GM12878 (cell line): ENCODE results near the gene SLC5A7. TPM values are rescaled to one million over a fixed set of nuclear protein-coding genes. Genes with fewer than 3 reads are reported as not detected.

Experiments
- ATAC-seq: fragments of 200-7000 bp; cut with Tn5 transposase; 3 replicates; pipeline ENCODE4 v1.9.1; 2020; ENCODE audit warnings: mild to moderate bottlenecking, moderate library complexity
- BruUV-seq: library from RNA; stranded (reverse); fragments of 400-500 nt; replicated peaks from 2 replicates; lab custom pipeline; 2021; lab: Mats Ljungman, UMichigan
- CTCF ChIA-PET: fragments of 300-600 bp; sonication (Branson Sonifier 250); formaldehyde crosslinking; extraction: SDS; loops from one replicate; lab custom pipeline; 2021; ENCODE audit warnings: inconsistent platforms; lab: Yijun Ruan, JAX
- POLR2A ChIA-PET: fragments of 350-600 bp; formaldehyde crosslinking; extraction: SDS; loops from one replicate; lab custom pipeline; 2021; ENCODE audit warnings: inconsistent platforms; lab: Charles Lee
- RAD21 ChIA-PET: fragments of 300-600 bp; sonication (Branson Sonifier 250); formaldehyde crosslinking; loops from one replicate; lab custom pipeline; 2023; ENCODE audit warnings: antibody characterized with exemption; ENCODE audit not compliant: unreplicated experiment; lab: Charles Lee
- SMC1A ChIA-PET: fragments of 300-600 bp; sonication (Branson Sonifier 250); formaldehyde crosslinking; loops from one replicate; lab custom pipeline; 2023; ENCODE audit not compliant: unreplicated experiment, uncharacterized antibody; lab: Charles Lee
- DNase-seq: peaks from one replicate; pipeline ENCODE4 v3.0.0-alpha.2; 2011; ENCODE audit warnings: low read depth, low spot score
- FAIRE-seq: peaks from 3 replicates; lab custom pipeline; 2011; peaks lifted over from hg19 to GRCh38; lab: Jason Lieb, UNC
- H2AFZ ChIP-seq: 2 replicates; pipeline ENCODE4 v1.6.0; 2011; ENCODE audit warnings: low read depth, low read length, control low read depth; ENCODE audit not compliant: control insufficient read depth
- H3K27ac ChIP-seq: 2 replicates; pipeline ENCODE4 v1.5.1; 2011; ENCODE audit warnings: control low read depth; ENCODE audit not compliant: control insufficient read depth, insufficient read depth
- H3K27me3 ChIP-seq, 2 experiments: replicated peaks in 1 of 2; 2 replicates each; pipeline versions ENCODE4 v1.6.0 to v1.6.1; 2011; ENCODE audit warnings: low read length in 1 of 2; ENCODE audit not compliant: control insufficient read depth in 2 of 2, insufficient read depth in 2 of 2
- H3K36me3 ChIP-seq, 2 experiments: 2 replicates each; pipeline ENCODE4 v1.5.1; 2011; ENCODE audit warnings: low read length in 1 of 2; ENCODE audit not compliant: control insufficient read depth in 2 of 2, insufficient read depth in 2 of 2
- H3K4me1 ChIP-seq: 2 replicates; pipeline ENCODE4 v1.6.1; 2011; ENCODE audit warnings: mild to moderate bottlenecking, low read length, moderate library complexity, mixed read lengths; ENCODE audit not compliant: control insufficient read depth, insufficient read depth
- H3K4me2 ChIP-seq: 2 replicates; pipeline ENCODE4 v1.6.0; 2011; ENCODE audit warnings: control low read depth; ENCODE audit not compliant: control insufficient read depth, insufficient read depth
- H3K4me3 ChIP-seq: fragments of 200-600 bp; sonication (generic); 2 replicates; pipeline ENCODE4 v1.5.1; 2016
- H3K79me2 ChIP-seq: 2 replicates; pipeline ENCODE4 v1.6.0; 2011; ENCODE audit warnings: low read length; ENCODE audit not compliant: control insufficient read depth, insufficient read depth
- H3K9ac ChIP-seq: 2 replicates; pipeline ENCODE4 v1.8.0; 2011; ENCODE audit warnings: low read length, control low read depth, mixed read lengths; ENCODE audit not compliant: control insufficient read depth, insufficient read depth
- H3K9me3 ChIP-seq: replicated peaks from 3 replicates; pipeline ENCODE4 v1.5.1; 2011; ENCODE audit warnings: mild to moderate bottlenecking, low read length; ENCODE audit not compliant: control insufficient read depth, insufficient read depth
- H4K20me1 ChIP-seq: 2 replicates; pipeline ENCODE4 v1.6.0; 2011; ENCODE audit not compliant: control insufficient read depth, insufficient read depth
- BCL11A ChIP-seq: IDR thresholded peaks from 2 replicates; pipeline ENCODE4 v1.6.1; 2011; ENCODE audit warnings: low read depth, low read length
- E2F4 ChIP-seq: IDR thresholded peaks from 2 replicates; pipeline ENCODE4 v1.6.1; 2012; ENCODE audit warnings: low read depth, low read length, improper control_type of control experiment
- ETV6 ChIP-seq, 2 experiments: fragments of 450-650 bp in 1 of 2; IDR thresholded peaks in 1 of 2; conservative IDR thresholded peaks in 1 of 2; 2 replicates each; pipeline ENCODE4 v1.6.1; 2014; ENCODE audit warnings: antibody characterized with exemption in 1 of 2, borderline replicate concordance in 1 of 2, low read depth in 1 of 2, mild to moderate bottlenecking in 1 of 2, moderate library complexity in 1 of 2
- IRF4 ChIP-seq: IDR thresholded peaks from 2 replicates; pipeline ENCODE4 v1.6.1; 2011; ENCODE audit warnings: low read depth, low read length
- MTA3 ChIP-seq: IDR thresholded peaks from 2 replicates; pipeline ENCODE4 v1.6.1; 2012; ENCODE audit warnings: low read length, inconsistent platforms, borderline replicate concordance
- NR2F1 ChIP-seq: fragments of 450-650 bp; conservative IDR thresholded peaks from 2 replicates; pipeline ENCODE4 v1.6.1; 2017; ENCODE audit warnings: mild to moderate bottlenecking
- POU2F2 ChIP-seq: IDR thresholded peaks from 3 replicates; pipeline ENCODE4 v1.6.1; 2011; ENCODE audit warnings: low read depth, mild to moderate bottlenecking, low read length, borderline replicate concordance
- RB1 ChIP-seq: fragments of 450-650 bp; formaldehyde crosslinking; IDR thresholded peaks from 2 replicates; pipeline ENCODE4 v1.6.1; 2017; ENCODE audit warnings: mild to moderate bottlenecking, borderline replicate concordance
- RCOR1 ChIP-seq: conservative IDR thresholded peaks from 2 replicates; pipeline ENCODE4 v1.6.1; 2012; ENCODE audit warnings: low read depth, low read length, improper control_type of control experiment
- SRF ChIP-seq, 2 experiments: IDR thresholded peaks; 2 replicates each; pipeline ENCODE4 v1.6.1; 2011; ENCODE audit warnings: low read depth in 2 of 2, low read length in 2 of 2, mild to moderate bottlenecking in 1 of 2, moderate library complexity in 1 of 2
- YBX1 ChIP-seq: fragments of 450-650 bp; IDR thresholded peaks from 2 replicates; pipeline ENCODE4 v1.6.1; 2016; ENCODE audit warnings: antibody characterized with exemption
- WGBS: methylation state at CpG from one replicate; pipeline ENCODE4 v1.1.6; 2016; ENCODE audit warnings: low lambda C conversion rate; ENCODE audit not compliant: insufficient replicate concordance, insufficient coverage; ENCODE audit errors: missing lambda C conversion rate; 5-methylcytosine and 5-hydroxymethylcytosine counted together
- in situ Hi-C: fragments of 300-500 bp; cut with MboI; formaldehyde crosslinking; loops from 9 replicates; pipeline ENCODE4 v1.14.3; 2018; ENCODE audit warnings: mixed read lengths
- intact Hi-C: fragments of 100-400 bp; cut with micrococcal nuclease; formaldehyde crosslinking; loops from one replicate; pipeline ENCODE4 v1.14.2; 2022; ENCODE audit not compliant: unreplicated experiment
- polyA plus RNA-seq, 11 experiments: library from polyadenylated mRNA; depleted of rRNA in 4 of 11; unstranded in 6 of 11; stranded (reverse) in 5 of 11; fragments of >200 nt; fragmentation: Nextera tagmentation in 4 of 11; fragmentation: Illumina TruSeq in 1 of 11; extraction: Ambion mirVana in 4 of 11; extraction: Trizol in 1 of 11; gene quantifications; 1 replicate in 1 of 11; 2 replicates in 10 of 11; pipeline versions ENCODE4 v1.2.1 to v1.2.3, GENCODE V29; 2011 to 2016; ENCODE audit warnings: inconsistent platforms in 2 of 11, missing spikeins in 2 of 11, low read depth in 1 of 11
- total RNA-seq, 4 experiments: library from RNA; depleted of rRNA in 3 of 4; stranded (reverse); fragments of >200 nt in 3 of 4; fragmentation: Illumina TruSeq in 1 of 4; extraction: Trizol in 1 of 4; gene quantifications; 2 replicates each; pipeline versions ENCODE4 v1.2.1 to v1.2.3, GENCODE V29; 2013 to 2021
- TF ChIP-seq, protein P1 (sequence below), 3 experiments: IDR thresholded peaks in 2 of 3; conservative IDR thresholded peaks in 1 of 3; 2 replicates each; pipeline ENCODE4 v1.5.1; 2011; ENCODE audit warnings: low read depth in 3 of 3, low read length in 3 of 3, mild to moderate bottlenecking in 3 of 3, control low read depth in 2 of 3, moderate library complexity in 2 of 3, inconsistent platforms in 1 of 3, mixed read lengths in 1 of 3; ENCODE audit not compliant: control insufficient read depth in 2 of 3, insufficient read depth in 1 of 3; ENCODE audit errors: extremely low read depth in 1 of 3

Gene SLC5A7
- total and polyA plus RNA-seq, 10 of the 15 experiments (the other 5 are each of a cell fraction or from before 2014, with no cell fraction given) = not detected

DNA sequence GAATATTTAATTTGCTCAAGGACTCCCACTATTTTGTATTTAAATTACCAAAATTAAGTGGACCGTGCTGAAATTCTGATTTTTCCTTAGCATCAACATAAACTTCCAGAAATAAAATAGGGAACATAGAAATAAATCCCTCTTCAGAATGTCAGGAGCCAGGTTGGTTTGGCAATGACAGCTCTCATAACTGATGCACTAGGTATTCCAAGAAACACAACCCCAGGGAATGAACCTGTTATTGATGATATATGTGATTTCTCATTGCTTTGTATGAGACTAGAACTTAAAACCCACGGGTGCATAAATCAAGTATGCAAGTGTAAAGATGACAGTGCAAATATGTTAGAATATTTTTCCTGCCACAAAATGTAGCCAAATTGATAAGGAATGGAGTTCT lies 12.8 kb downstream of the SLC5A7 start:
- Histone ChIP-seq H3K4me3 (no peak overlapping the region), H3K27me3 (no peaks in the 10 kb centered on the region), H3K9ac (no peak overlapping the region), H3K4me1 (no peaks in the 10 kb centered on the region), H3K27ac (no peak overlapping the region), H2AFZ (no peak overlapping the region), H3K36me3 (no peaks in the 10 kb centered on the region), H3K9me3 (no peaks in the 10 kb centered on the region), H3K79me2 (no peaks in the 10 kb centered on the region), H3K4me2 (no peak overlapping the region), H4K20me1 (no peaks in the 10 kb centered on the region)
- RAD21 ChIA-PET = no interaction called here
- BruUV-seq = no TSS peak
- 30% methylated on average over 2 of the region's 2 CpGs for WGBS
- no peak for ATAC-seq
- no peak for FAIRE-seq
- SMC1A ChIA-PET = no interaction called here
- intact Hi-C loops = no loop called here
- CTCF ChIA-PET = no interaction called here
- no peak for DNase-seq
- in situ Hi-C loops = no loop called here
- POLR2A ChIA-PET = no interaction called here
- TF ChIP-seq, protein P1, sequence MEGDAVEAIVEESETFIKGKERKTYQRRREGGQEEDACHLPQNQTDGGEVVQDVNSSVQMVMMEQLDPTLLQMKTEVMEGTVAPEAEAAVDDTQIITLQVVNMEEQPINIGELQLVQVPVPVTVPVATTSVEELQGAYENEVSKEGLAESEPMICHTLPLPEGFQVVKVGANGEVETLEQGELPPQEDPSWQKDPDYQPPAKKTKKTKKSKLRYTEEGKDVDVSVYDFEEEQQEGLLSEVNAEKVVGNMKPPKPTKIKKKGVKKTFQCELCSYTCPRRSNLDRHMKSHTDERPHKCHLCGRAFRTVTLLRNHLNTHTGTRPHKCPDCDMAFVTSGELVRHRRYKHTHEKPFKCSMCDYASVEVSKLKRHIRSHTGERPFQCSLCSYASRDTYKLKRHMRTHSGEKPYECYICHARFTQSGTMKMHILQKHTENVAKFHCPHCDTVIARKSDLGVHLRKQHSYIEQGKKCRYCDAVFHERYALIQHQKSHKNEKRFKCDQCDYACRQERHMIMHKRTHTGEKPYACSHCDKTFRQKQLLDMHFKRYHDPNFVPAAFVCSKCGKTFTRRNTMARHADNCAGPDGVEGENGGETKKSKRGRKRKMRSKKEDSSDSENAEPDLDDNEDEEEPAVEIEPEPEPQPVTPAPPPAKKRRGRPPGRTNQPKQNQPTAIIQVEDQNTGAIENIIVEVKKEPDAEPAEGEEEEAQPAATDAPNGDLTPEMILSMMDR (IDR thresholded peaks at IDR 0.05 in 2 of 3, conservative IDR thresholded peaks at IDR 0.05 in 1 of 3; ENCODE audit: control insufficient read depth in 2 of 3, extremely low read depth in 1 of 3, insufficient read depth in 1 of 3, low read depth in 3 of 3, low read length in 3 of 3) = no peak
- no peak for TF ChIP-seq E2F4
- no peak for TF ChIP-seq NR2F1
- no peak for TF ChIP-seq RB1
- no peak for TF ChIP-seq MTA3
- no peak for TF ChIP-seq POU2F2
- TF ChIP-seq BCL11A = no peak
- no peak for TF ChIP-seq YBX1
- TF ChIP-seq RCOR1 = no peak
- TF ChIP-seq SRF (IDR thresholded peaks at IDR 0.05; ENCODE audit: low read depth in 2 of 2, low read length in 2 of 2) = no peak
- no peak for TF ChIP-seq ETV6 (conservative IDR thresholded peaks at IDR 0.05 in 1 of 2, IDR thresholded peaks at IDR 0.05 in 1 of 2; ENCODE audit: borderline replicate concordance in 1 of 2, low read depth in 1 of 2)
- TF ChIP-seq IRF4 = no peak
